Suprapubic skin (tissue), 3 donors: ENCODE results near the gene SUFU.

Source experiments
- POLR2AphosphoS5 ChIP-seq, 3 donors: sonication (generic); formaldehyde crosslinking; IDR thresholded peaks; one replicate each; pipeline ENCODE4 v1.6.1; 2017; ENCODE audit warnings: antibody characterized with exemption in 3 of 3
- TF ChIP-seq, protein P1 (sequence below), 2 donors: fragments of 200-600 bp in 1 of 2; fragments of 450-650 bp in 1 of 2; sonication (generic) in 1 of 2; IDR thresholded peaks; one replicate each; pipeline ENCODE4 v1.5.1; 2016 to 2019; ENCODE audit warnings: antibody characterized with exemption in 2 of 2, mild to moderate bottlenecking in 1 of 2, moderate library complexity in 1 of 2

DNA sequence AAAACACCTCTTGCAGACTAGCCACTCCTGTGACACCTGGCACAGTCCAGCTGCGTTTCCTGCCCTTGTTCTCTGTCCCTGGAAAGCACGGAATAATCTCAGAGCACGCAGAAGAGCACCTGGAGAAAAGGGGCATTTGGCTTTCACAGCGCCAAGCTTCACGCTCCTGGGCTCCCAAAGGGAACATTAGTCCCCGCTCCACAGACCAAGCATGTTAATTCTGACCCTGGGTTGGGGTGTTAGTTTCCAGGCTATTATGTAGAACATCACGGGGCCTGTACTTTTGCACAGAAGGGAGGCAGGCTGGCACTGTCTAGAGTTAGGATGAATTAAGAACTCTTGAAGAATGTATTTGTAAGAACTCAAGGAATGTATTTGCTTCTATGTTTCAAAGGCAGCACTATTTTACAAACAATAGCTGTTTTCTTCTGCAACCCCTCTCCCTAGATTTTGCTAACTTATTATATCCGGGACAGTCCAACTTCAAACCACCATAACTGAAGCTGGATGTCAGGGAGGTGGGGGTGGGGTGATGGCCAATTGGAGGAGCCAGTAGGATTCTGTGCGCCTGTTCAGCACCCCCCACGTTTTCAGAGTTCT, 78.3 kb downstream of the SUFU start:
- no peak for TF ChIP-seq POLR2AphosphoS5 (IDR thresholded peaks at IDR 0.05)
- TF ChIP-seq, protein P1, sequence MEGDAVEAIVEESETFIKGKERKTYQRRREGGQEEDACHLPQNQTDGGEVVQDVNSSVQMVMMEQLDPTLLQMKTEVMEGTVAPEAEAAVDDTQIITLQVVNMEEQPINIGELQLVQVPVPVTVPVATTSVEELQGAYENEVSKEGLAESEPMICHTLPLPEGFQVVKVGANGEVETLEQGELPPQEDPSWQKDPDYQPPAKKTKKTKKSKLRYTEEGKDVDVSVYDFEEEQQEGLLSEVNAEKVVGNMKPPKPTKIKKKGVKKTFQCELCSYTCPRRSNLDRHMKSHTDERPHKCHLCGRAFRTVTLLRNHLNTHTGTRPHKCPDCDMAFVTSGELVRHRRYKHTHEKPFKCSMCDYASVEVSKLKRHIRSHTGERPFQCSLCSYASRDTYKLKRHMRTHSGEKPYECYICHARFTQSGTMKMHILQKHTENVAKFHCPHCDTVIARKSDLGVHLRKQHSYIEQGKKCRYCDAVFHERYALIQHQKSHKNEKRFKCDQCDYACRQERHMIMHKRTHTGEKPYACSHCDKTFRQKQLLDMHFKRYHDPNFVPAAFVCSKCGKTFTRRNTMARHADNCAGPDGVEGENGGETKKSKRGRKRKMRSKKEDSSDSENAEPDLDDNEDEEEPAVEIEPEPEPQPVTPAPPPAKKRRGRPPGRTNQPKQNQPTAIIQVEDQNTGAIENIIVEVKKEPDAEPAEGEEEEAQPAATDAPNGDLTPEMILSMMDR (IDR thresholded peaks at IDR 0.05), result no peak
